Neutrophil (primary cell): ENCODE results near the gene SNAI3.

Experiments used
- H3K27ac ChIP-seq: fragments of 200-600 bp; sonication (generic); 2 replicates; pipeline ENCODE4 v1.5.1; 2016; ENCODE audit warnings: mild to moderate bottlenecking, moderate library complexity
- H3K27me3 ChIP-seq: fragments of 200-600 bp; sonication (generic); 2 replicates; pipeline ENCODE4 v1.6.0; 2016; ENCODE audit warnings: mild to moderate bottlenecking
- H3K36me3 ChIP-seq: fragments of 200-600 bp; sonication (generic); 2 replicates; pipeline ENCODE4 v1.5.1; 2017
- H3K4me1 ChIP-seq, 2 experiments: fragments of 200-600 bp in 1 of 2; sonication (generic) in 1 of 2; 1 replicate in 1 of 2; 2 replicates in 1 of 2; pipeline versions ENCODE4 v1.5.1 to v1.6.1; 2013 to 2016; ENCODE audit warnings: low read depth in 1 of 2, low read length in 1 of 2, mild to moderate bottlenecking in 1 of 2, moderate library complexity in 1 of 2; ENCODE audit not compliant: control insufficient read depth in 1 of 2, insufficient read depth in 1 of 2
- H3K4me3 ChIP-seq, 2 experiments: fragments of 200-600 bp in 1 of 2; sonication (generic) in 1 of 2; 1 replicate in 1 of 2; 2 replicates in 1 of 2; pipeline ENCODE4 v1.5.1; 2013 to 2016; ENCODE audit warnings: low read depth in 1 of 2, low read length in 1 of 2, mild to moderate bottlenecking in 1 of 2, moderate library complexity in 1 of 2
- H3K9me3 ChIP-seq: fragments of 200-600 bp; sonication (generic); 2 replicates; pipeline ENCODE4 v1.5.1; 2016
- CTCF ChIP-seq: fragments of 200-600 bp; sonication (generic); IDR thresholded peaks from 2 replicates; pipeline ENCODE4 v1.5.1; 2016; ENCODE audit warnings: antibody characterized with exemption

Gene SNAI3

GRCh38 chr16:88720396-88720970, 34.2 kb upstream of the SNAI3 start:
- H3K4me3 ChIP-seq: no peak overlapping the region
- no peak overlapping the region for H3K27ac ChIP-seq
- peaks cover 74% of the 10 kb centered on the region for H3K36me3 ChIP-seq
- no peaks in the 10 kb centered on the region for H3K27me3 ChIP-seq
- H3K9me3 ChIP-seq: no peaks in the 10 kb centered on the region
- H3K4me1 ChIP-seq: no peaks in the 10 kb centered on the region
- no peak for TF ChIP-seq CTCF

- peaks cover 74% of the 10 kb centered on the region for H3K36me3 ChIP-seq
Measured at GRCh38 chr16:88719933-88720296, 33.6 kb upstream of the SNAI3 start.

GRCh38 chr16:88719267-88719932, 33.1 kb upstream of the SNAI3 start:
- H3K4me1 ChIP-seq: no peaks in the 10 kb centered on the region
- H3K27ac ChIP-seq: no peak overlapping the region
- no peak overlapping the region for H3K4me3 ChIP-seq
- H3K36me3 ChIP-seq: peaks cover 75% of the 10 kb centered on the region
- no peaks in the 10 kb centered on the region for H3K9me3 ChIP-seq
- no peak for TF ChIP-seq CTCF
- H3K27me3 ChIP-seq: no peaks in the 10 kb centered on the region

More at GRCh38 chr16:88719933-88720296, 33.6 kb upstream of the SNAI3 start:
- Histone ChIP-seq H3K4me3 (no peak overlapping the region), H3K27ac (no peak overlapping the region), H3K27me3 (no peaks in the 10 kb centered on the region), H3K9me3 (no peaks in the 10 kb centered on the region), H3K4me1 (no peaks in the 10 kb centered on the region)
- no peak for TF ChIP-seq CTCF

GRCh38 chr16:88718178-88718577, 31.9 kb upstream of the SNAI3 start:
- Histone ChIP-seq H3K4me1 (no peaks in the 10 kb centered on the region), H3K27me3 (no peaks in the 10 kb centered on the region), H3K4me3 (no peak overlapping the region), H3K36me3 (peaks cover 75% of the 10 kb centered on the region), H3K27ac (no peak overlapping the region), H3K9me3 (no peaks in the 10 kb centered on the region)
- TF ChIP-seq CTCF: no peak

GRCh38 chr16:88716601-88717001, 30.3 kb upstream of the SNAI3 start:
- Histone ChIP-seq H3K4me1 (no peaks in the 10 kb centered on the region), H3K4me3 (no peak overlapping the region), H3K9me3 (no peaks in the 10 kb centered on the region), H3K27ac (no peak overlapping the region), H3K27me3 (no peaks in the 10 kb centered on the region), H3K36me3 (peaks cover 62% of the 10 kb centered on the region)
- TF ChIP-seq CTCF: no peak
